ENCODE results near the gene C11orf68. TPM values are rescaled to one million over a fixed set of nuclear protein-coding genes. Genes with fewer than 3 reads are reported as not detected.

Gene C11orf68
- total and polyA plus RNA-seq, 2 of the 8 experiments (the other 6 are each of a cell fraction or from before 2014, with no cell fraction given), result 24.0 to 51.2 TPM

GRCh38 chr11:65932558-65932919, 13.7 kb upstream of the C11orf68 start (continued):
- TF ChIP-seq ATF3 (IDR thresholded peaks at IDR 0.05; ENCODE audit: insufficient read depth, low read depth, low read length) (peak; percentile 90), SRF (IDR thresholded peaks at IDR 0.05; ENCODE audit: low read depth, low read length) (no peak), TAF7 (optimal IDR thresholded peaks at IDR 0.05; ENCODE audit: borderline replicate concordance, low read depth, low read length) (no peak), TEAD4 (IDR thresholded peaks at IDR 0.05; ENCODE audit: low read depth, low read length) (no peak)
